MG63 (cell line): Measurements from ENCODE around the gene CNTN2. TPM values are rescaled to one million over a fixed set of nuclear protein-coding genes. Genes with fewer than 3 reads are reported as not detected.

Experiments
- DNase-seq: peaks from one replicate; pipeline ENCODE4 v3.0.0-alpha.2; 2020
- H3K27me3 ChIP-seq: fragments of 250-450 bp; sonication (Bioruptor Pico); 2 replicates; pipeline ENCODE4 v1.5.1; 2020; ENCODE audit warnings: mild to moderate bottlenecking, moderate library complexity
- H3K36me3 ChIP-seq: fragments of 250-450 bp; sonication (Bioruptor Pico); 2 replicates; pipeline ENCODE4 v1.5.1; 2020; ENCODE audit warnings: mild to moderate bottlenecking, moderate library complexity
- H3K4me3 ChIP-seq: fragments of 250-450 bp; sonication (Bioruptor Pico); 2 replicates; pipeline ENCODE4 v1.5.1; 2020; ENCODE audit warnings: mild to moderate bottlenecking, moderate library complexity
- H3K9me3 ChIP-seq: fragments of 250-450 bp; sonication (Bioruptor Pico); 2 replicates; pipeline ENCODE4 v1.5.1; 2020; ENCODE audit warnings: mild to moderate bottlenecking, moderate library complexity
- total RNA-seq: library from RNA; depleted of rRNA; stranded (reverse); fragments of >200 nt; shearing (Covaris generic); gene quantifications from 2 replicates; pipeline ENCODE4 v1.2.3, GENCODE V29; 2014; ENCODE audit warnings: low replicate concordance; rRNA removed

The CNTN2 gene
- total RNA-seq, 1 experiment from 2014 or later, result not detected

DNA sequence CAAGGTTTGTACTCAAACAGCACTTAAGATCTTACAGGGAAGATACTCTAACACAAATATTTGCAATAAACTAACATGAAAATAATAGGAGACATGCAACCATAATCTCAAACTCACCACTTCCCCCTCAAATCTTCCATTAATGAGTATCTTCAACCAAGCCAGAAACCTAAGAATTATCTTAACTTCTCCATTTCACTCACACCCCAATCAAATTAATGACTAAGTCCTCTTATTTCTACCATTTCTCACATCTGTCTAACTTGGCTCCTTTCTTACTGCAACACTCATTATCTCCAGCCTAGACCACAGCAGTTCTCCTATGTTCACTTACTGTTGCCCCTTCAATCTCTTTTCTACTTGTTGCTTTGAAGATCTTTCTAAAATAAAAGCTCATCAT, 68.3 kb downstream of the CNTN2 start:
- no peaks in the 10 kb centered on the region for H3K27me3 ChIP-seq
- H3K36me3 ChIP-seq, result peaks cover 65% of the 10 kb centered on the region
- no peaks in the 10 kb centered on the region for H3K9me3 ChIP-seq
- no peak for DNase-seq
- H3K4me3 ChIP-seq, result no peak overlapping the region

DNA sequence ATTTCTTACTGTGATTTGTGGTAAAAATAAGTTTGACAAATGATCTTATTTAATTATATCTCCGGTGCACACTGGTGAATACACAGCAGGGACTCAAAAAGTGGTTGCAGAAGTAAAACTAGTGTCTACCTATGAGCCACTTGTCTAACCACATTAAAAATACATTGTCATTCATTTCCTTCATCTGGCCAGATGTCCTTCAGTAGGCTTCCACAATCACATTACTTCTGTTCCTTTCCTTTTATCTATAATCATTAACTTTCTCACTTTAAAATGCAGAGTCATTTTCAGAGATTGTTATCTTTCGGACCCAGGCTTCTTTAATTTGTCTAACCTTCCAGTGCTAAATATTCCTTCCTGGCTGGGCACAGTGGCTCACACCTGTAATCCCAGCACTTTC, 75.7 kb downstream of the CNTN2 start:
- no peaks in the 10 kb centered on the region for H3K27me3 ChIP-seq
- no peaks in the 10 kb centered on the region for H3K9me3 ChIP-seq
- H3K4me3 ChIP-seq, result no peak overlapping the region
- H3K36me3 ChIP-seq, result peaks cover 45% of the 10 kb centered on the region
- no peak for DNase-seq

DNA sequence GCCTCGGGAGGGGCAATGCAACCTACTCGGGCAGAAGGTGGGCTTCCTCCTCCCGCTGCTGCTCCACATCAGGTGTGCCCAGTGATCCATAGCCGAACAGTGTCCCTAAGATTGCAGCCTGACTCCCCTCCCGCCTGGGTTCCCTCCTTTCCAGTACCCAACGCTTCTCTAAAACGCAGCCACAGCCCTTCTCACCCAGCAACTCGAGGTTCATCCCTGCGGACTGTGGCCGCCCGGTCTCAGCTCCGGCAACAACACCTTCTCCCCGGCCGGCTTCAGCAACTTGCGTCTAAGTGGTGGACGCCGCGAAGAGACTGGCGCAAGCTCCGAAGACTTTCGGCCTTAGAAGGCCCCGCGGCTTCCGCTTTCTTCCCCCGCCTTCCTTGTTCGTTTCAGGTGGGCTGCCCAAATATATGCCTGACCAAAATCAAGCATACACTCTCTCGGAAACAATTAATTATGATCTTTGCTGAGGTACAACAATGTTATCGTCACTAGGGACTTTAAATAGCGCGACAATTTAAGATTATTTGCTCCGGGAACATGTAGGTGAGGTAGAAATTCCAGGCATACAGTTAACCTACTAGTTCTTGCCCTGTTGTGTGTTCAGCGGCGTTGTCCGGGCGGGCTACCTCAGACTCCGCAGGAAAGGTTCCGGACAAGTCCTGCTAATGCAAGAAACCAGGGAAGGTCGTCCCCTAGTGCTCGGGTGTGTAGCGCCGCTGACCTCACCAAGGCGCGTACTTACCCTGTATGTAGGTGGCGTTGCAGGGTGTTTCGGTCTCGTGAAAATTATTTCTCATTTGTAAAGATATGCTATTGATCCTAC, 78.9 kb downstream of the CNTN2 start, which contains the start of gene RBBP5:
RBBP5 (minus strand) TSS at position 319 of the 829 bp plus-strand sequence; CDS start at position 214, 105 bp downstream.
- DNase-seq, result peak; percentile 98
- Histone ChIP-seq H3K27me3 (no peaks in the 10 kb centered on the region), H3K36me3 (peaks cover 24% of the 10 kb centered on the region), H3K9me3 (no peaks in the 10 kb centered on the region), H3K4me3 (peak within 1 kb of the TSS; percentile 82)

DNA sequence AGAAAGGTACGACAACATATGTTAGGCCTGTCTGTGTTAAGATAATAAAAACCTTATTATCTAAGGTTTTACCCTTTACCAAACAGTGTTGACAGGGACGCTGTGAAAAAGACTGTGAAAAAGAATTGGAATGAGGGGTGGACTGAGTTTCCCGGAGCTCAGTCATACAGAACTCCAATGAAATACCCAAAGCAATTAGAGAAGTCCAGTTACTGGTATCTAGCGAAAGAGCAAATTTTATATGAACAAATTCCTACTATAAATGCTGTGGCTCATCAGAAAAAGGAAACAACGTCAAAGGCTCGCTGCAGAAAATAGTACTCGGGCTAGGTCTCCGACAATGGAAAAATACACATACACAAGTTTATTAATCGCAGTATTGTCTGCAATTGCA, 79.5 kb downstream of the CNTN2 start:
- H3K9me3 ChIP-seq, result no peaks in the 10 kb centered on the region
- H3K4me3 ChIP-seq, result peak overlapping the region; percentile 82
- H3K27me3 ChIP-seq, result no peaks in the 10 kb centered on the region
- H3K36me3 ChIP-seq, result peaks cover 21% of the 10 kb centered on the region
- no peak for DNase-seq

DNA sequence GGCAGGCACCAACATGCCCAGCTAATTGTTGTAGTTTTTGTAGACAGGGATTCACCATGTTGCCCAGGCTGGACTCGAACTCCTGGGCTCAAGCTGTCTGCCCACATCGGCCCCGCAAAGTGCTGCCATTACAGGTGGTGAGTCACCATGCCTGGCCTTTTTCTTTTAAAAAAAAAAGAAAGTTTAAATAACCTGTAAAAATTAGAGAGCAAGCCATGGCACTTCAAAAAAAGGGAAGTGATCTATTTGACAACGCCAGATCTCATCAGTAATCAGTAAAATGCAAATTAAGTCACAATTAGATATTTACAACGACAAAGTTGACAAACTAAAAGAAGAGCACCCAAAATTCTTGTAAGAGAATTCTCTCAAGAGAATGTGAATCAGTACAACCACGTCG, 81.7 kb downstream of the CNTN2 start:
- no peaks in the 10 kb centered on the region for H3K27me3 ChIP-seq
- H3K4me3 ChIP-seq, result no peak overlapping the region
- no peaks in the 10 kb centered on the region for H3K9me3 ChIP-seq
- peaks cover 5% of the 10 kb centered on the region; the same call in 1 of the 2 replicates for H3K36me3 ChIP-seq
- DNase-seq, result no peak

DNA sequence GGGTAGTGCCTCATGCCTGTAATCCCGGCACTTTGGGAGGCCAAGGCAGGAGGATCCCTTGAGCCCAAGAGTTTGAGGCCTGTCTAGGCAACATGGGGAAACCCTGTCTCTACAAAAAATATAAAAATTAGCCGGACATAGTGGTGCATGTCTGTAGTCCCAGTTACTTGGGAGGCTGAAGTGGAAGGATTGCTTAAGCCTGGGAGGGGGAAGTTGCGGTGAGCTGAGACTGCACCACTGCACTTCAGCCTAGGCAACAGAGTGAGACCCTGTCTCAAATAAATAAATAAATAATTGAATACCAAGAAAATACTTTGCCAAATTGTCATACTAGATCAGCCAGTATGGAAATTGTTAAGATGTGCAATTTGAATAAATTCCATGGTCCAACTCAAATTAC, 84.6 kb downstream of the CNTN2 start:
- Histone ChIP-seq H3K9me3 (no peaks in the 10 kb centered on the region), H3K4me3 (no peak overlapping the region), H3K27me3 (no peaks in the 10 kb centered on the region), H3K36me3 (no peaks in the 10 kb centered on the region)
- DNase-seq, result no peak

Other genes starting within 250 kb of the CNTN2 start
- 16.8 and 21.7 TPM in 2 replicates for gene NFASC, start 172.3 kb upstream of the CNTN2 start, total RNA-seq
- 1.6 and 5.1 TPM in 2 replicates for gene TMEM81, start 41.2 kb downstream of the CNTN2 start, total RNA-seq
- gene RBBP5, start 78.8 kb downstream of the CNTN2 start, total RNA-seq, result 16.9 and 20.5 TPM in 2 replicates
- 7.7 and 8.0 TPM in 2 replicates for gene DSTYK, start 168.5 kb downstream of the CNTN2 start, total RNA-seq
- gene TMCC2, start 184.7 kb downstream of the CNTN2 start, total RNA-seq, result 2.4 and 3.7 TPM in 2 replicates